HepG2 (cell line): ENCODE data around the gene DAB1. TPM values are rescaled to one million over a fixed set of nuclear protein-coding genes. Genes with fewer than 3 reads are reported as not detected.

Experiments used
- ATAC-seq: fragments of 200-7000 bp; cut with Tn5 transposase; 3 replicates; pipeline ENCODE4 v1.9.1; 2020; ENCODE audit warnings: mild to moderate bottlenecking, moderate library complexity
- BruUV-seq: library from RNA; stranded (reverse); fragments of 400-500 nt; replicated peaks from 2 replicates; lab custom pipeline; 2021; lab: Mats Ljungman, UMichigan
- CTCF ChIA-PET: fragments of 300-600 bp; formaldehyde crosslinking; extraction: SDS; loops from one replicate; lab custom pipeline; 2021; ENCODE audit warnings: low total read pairs, inconsistent platforms, low intra/inter-chr PET ratio; lab: Yijun Ruan, JAX
- POLR2A ChIA-PET: fragments of 350-600 bp; sonication (Branson Sonifier 250); formaldehyde crosslinking; loops from one replicate; lab custom pipeline; 2020; ENCODE audit warnings: antibody characterized with exemption, inconsistent platforms; lab: Yijun Ruan, JAX
- DNase-seq: peaks from one replicate; pipeline ENCODE4 v3.0.0-alpha.2; 2015; ENCODE audit warnings: low spot score
- FAIRE-seq: peaks from 3 replicates; lab custom pipeline; 2011; peaks lifted over from hg19 to GRCh38; lab: Jason Lieb, UNC
- H2AFZ ChIP-seq: one replicate; pipeline ENCODE4 v1.6.1; 2011; ENCODE audit warnings: low read length, inconsistent platforms
- H3K27ac ChIP-seq: fragments of 300-600 bp; 3 replicates; pipeline ENCODE4 v1.8.0; 2011; ENCODE audit warnings: mixed run types, mild to moderate bottlenecking, mixed read lengths, low read length, inconsistent platforms; ENCODE audit not compliant: insufficient read depth; ENCODE audit errors: extremely low read length
- H3K27me3 ChIP-seq, 2 experiments: fragments of 200-600 bp in 1 of 2; 2 replicates in 1 of 2; 3 replicates in 1 of 2; pipeline versions ENCODE4 v1.6.0 to v1.8.0; 2011; ENCODE audit warnings: low read length in 2 of 2, mild to moderate bottlenecking in 2 of 2, moderate library complexity in 2 of 2, inconsistent platforms in 1 of 2; ENCODE audit not compliant: insufficient read depth in 2 of 2, control insufficient read depth in 1 of 2
- H3K36me3 ChIP-seq, 2 experiments: fragments of 200-600 bp in 1 of 2; replicated peaks in 1 of 2; 2 replicates in 1 of 2; 3 replicates in 1 of 2; pipeline versions ENCODE4 v1.5.1 to v1.8.0; 2011; ENCODE audit warnings: low read length in 2 of 2, inconsistent platforms in 1 of 2; ENCODE audit not compliant: insufficient read depth in 2 of 2, control insufficient read depth in 1 of 2
- H3K4me1 ChIP-seq: 2 replicates; pipeline ENCODE4 v1.5.1; 2012; ENCODE audit warnings: low read length, inconsistent platforms; ENCODE audit not compliant: insufficient read depth
- H3K4me2 ChIP-seq: 2 replicates; pipeline ENCODE4 v1.6.0; 2011; ENCODE audit warnings: low read depth, low read length, inconsistent platforms
- H3K4me3 ChIP-seq, 3 experiments: fragments of 200-600 bp in 1 of 3; sonication (generic), shearing (Covaris generic) in 1 of 3; replicated peaks in 1 of 3; 2 replicates each; pipeline ENCODE4 v1.5.1; 2011 to 2016; ENCODE audit warnings: low read length in 3 of 3, inconsistent platforms in 2 of 3, low read depth in 2 of 3, mild to moderate bottlenecking in 2 of 3, control low read depth in 1 of 3, mixed read lengths in 1 of 3; ENCODE audit not compliant: insufficient read depth in 1 of 3
- H3K79me2 ChIP-seq: one replicate; pipeline ENCODE4 v1.6.1; 2011; ENCODE audit warnings: low read length, inconsistent platforms; ENCODE audit not compliant: insufficient read depth
- H3K9ac ChIP-seq: 2 replicates; pipeline ENCODE4 v1.6.0; 2011; ENCODE audit warnings: mild to moderate bottlenecking, low read depth, low read length, inconsistent platforms; ENCODE audit not compliant: insufficient read depth
- H3K9me3 ChIP-seq: 2 replicates; pipeline ENCODE4 v1.5.1; 2012; ENCODE audit warnings: mild to moderate bottlenecking, low read length
- H4K20me1 ChIP-seq: 2 replicates; pipeline ENCODE4 v1.6.0; 2011; ENCODE audit warnings: inconsistent platforms, mild to moderate bottlenecking, low read length, moderate library complexity; ENCODE audit not compliant: insufficient read depth
- ARID5B ChIP-seq: IDR thresholded peaks from 2 replicates; pipeline ENCODE4 v1.4.0; 2020; ENCODE audit warnings: mild to moderate bottlenecking, missing genetic modification reagents
- DPF2 ChIP-seq: sonication (generic); formaldehyde crosslinking; IDR thresholded peaks from 2 replicates; pipeline ENCODE4 v1.4.0; 2020; ENCODE audit warnings: mild to moderate bottlenecking, low read depth, missing genetic modification reagents, borderline replicate concordance
- GTF2F1 ChIP-seq: fragments of 150-350 bp; IDR thresholded peaks from 2 replicates; pipeline ENCODE4 v1.6.1; 2014; ENCODE audit warnings: low read length
- ZBTB4 ChIP-seq: sonication (generic); formaldehyde crosslinking; IDR thresholded peaks from 2 replicates; pipeline ENCODE4 v1.4.0; 2020; ENCODE audit warnings: missing genetic modification reagents, mild to moderate bottlenecking, borderline replicate concordance
- ZNF235 ChIP-seq: sonication (generic); formaldehyde crosslinking; IDR thresholded peaks from 2 replicates; pipeline ENCODE4 v1.8.1; 2023; ENCODE audit warnings: mild to moderate bottlenecking, missing genetic modification reagents, borderline replicate concordance
- ZNF574 ChIP-seq: sonication (generic); formaldehyde crosslinking; IDR thresholded peaks from 2 replicates; pipeline ENCODE4 v1.4.0; 2020; ENCODE audit warnings: missing genetic modification reagents
- ZNF629 ChIP-seq: sonication (generic); formaldehyde crosslinking; conservative IDR thresholded peaks from 2 replicates; pipeline ENCODE4 v1.5.0; 2020; ENCODE audit warnings: missing genetic modification reagents
- WGBS: methylation state at CpG from one replicate; pipeline ENCODE4 v1.1.6; 2017; ENCODE audit warnings: low lambda C conversion rate; 5-methylcytosine and 5-hydroxymethylcytosine counted together
- in situ Hi-C: cut with HindIII; loops from 2 replicates; pipeline ENCODE4 v1.10.0; 2017; ENCODE audit warnings: low pct_unique_long_range_greater_than_20kb; ENCODE audit not compliant: extremely low pct_ligation_motif_present
- intact Hi-C: fragments of 100-400 bp; cut with micrococcal nuclease; formaldehyde crosslinking; loops from one replicate; pipeline ENCODE4 v1.10.0; 2022; ENCODE audit not compliant: unreplicated experiment
- polyA plus RNA-seq, 8 experiments: library from polyadenylated mRNA; depleted of rRNA in 3 of 8; stranded (reverse) in 7 of 8; unstranded in 1 of 8; fragments of >200 nt; fragmentation: Illumina TruSeq in 4 of 8; extraction: Trizol in 4 of 8; gene quantifications; 2 replicates each; pipeline versions ENCODE4 v1.2.1 to v1.2.3, GENCODE V29; 2011 to 2016; ENCODE audit warnings: low read depth in 4 of 8, missing spikeins in 1 of 8, mixed read lengths in 1 of 8; ENCODE audit not compliant: insufficient read depth in 1 of 8
- total RNA-seq, 5 experiments: library from RNA; depleted of rRNA; stranded (reverse); fragments of >200 nt; fragmentation: Illumina TruSeq; extraction: Trizol; gene quantifications; 2 replicates each; pipeline ENCODE4 v1.2.3, GENCODE V29; 2016; ENCODE audit warnings: low read depth in 1 of 5

DAB1 gene
- total and polyA plus RNA-seq, 2 of the 13 experiments (the other 11 are each of a cell fraction or from before 2014, with no cell fraction given) = 0.04 to 0.13 TPM

GRCh38 chr1:57294177-57294576 lies 129.7 kb downstream of the DAB1 start (continued):
- TF ChIP-seq ARID5B (no peak), ZBTB4 (CRISPR knock-in tag) (no peak), DPF2 (CRISPR knock-in tag) (no peak), GTF2F1 (no peak)

DNA sequence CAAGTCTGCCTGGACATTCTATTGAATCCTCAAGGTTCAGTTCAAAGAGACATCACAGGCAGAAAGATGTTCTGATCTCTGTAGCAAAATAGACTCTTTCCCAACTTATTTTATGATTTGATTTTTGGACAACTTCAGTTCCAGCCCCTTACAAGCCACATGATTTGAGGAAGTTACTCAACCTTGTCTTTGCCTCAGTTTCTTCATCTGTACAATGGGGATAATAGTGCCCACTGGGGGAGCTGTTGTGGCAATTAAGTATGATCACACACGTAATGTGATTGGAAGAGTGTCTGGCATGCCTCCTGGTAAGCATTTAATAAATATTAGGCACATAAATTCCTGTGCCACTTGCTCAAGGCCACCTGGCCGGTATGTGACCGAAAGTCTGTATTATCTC lies 130.6 kb downstream of the DAB1 start:
- Histone ChIP-seq H3K9ac (no peak overlapping the region), H3K4me1 (no peaks in the 10 kb centered on the region), H3K9me3 (no peaks in the 10 kb centered on the region), H3K27ac (no peak overlapping the region), H4K20me1 (no peaks in the 10 kb centered on the region), H2AFZ (no peak overlapping the region), H3K36me3 (no peaks in the 10 kb centered on the region), H3K79me2 (no peaks in the 10 kb centered on the region), H3K27me3 (no peaks in the 10 kb centered on the region; a peak in 1 of 5 replicates), H3K4me3 (no peak overlapping the region), H3K4me2 (no peak overlapping the region)
- intact Hi-C loops (no loop called here), in situ Hi-C loops (loop anchor here (25.0 kb wide), 1 partner anchor 456 kb away; no protein-coding TSS in a partner anchor)
- no peak for DNase-seq
- no TSS peak for BruUV-seq
- ChIA-PET POLR2A (no interaction called here), CTCF (no interaction called here)
- no peak for FAIRE-seq
- WGBS = 85% methylated on average over 3 of the region's 3 CpGs
- TF ChIP-seq ZNF235 (no peak), ZNF629 (peak; percentile 83), ZNF574 (CRISPR knock-in tag) (no peak)
- ATAC-seq = no peak
